Kidney capillary endothelial cell (primary cell): ENCODE measurements around the gene CAMTA1.
"Not testable (repeated sequence)": the region's sequence is repeated elsewhere in the genome, so short reads cannot be mapped to it uniquely, and the experiment has no call there.

Source experiments
- DNase-seq: peaks from one replicate; pipeline ENCODE4 v3.0.0-alpha.2; 2018; ENCODE audit warnings: low spot score

Gene CAMTA1

GRCh38 chr1:7590426-7590790, 805.2 kb downstream of the CAMTA1 start:
- DNase-seq, result no peak

- DNase-seq, result no peak
Measured at GRCh38 chr1:7591565-7591964, 806.3 kb downstream of the CAMTA1 start.

GRCh38 chr1:7592120-7592798, 807.0 kb downstream of the CAMTA1 start:
- no peak for DNase-seq

- no peak for DNase-seq
Measured at GRCh38 chr1:7594002-7594713, 808.9 kb downstream of the CAMTA1 start.

GRCh38 chr1:7594714-7595295, 809.6 kb downstream of the CAMTA1 start:
- no peak for DNase-seq

- no peak for DNase-seq
Measured at GRCh38 chr1:7595336-7595735, 810.1 kb downstream of the CAMTA1 start.

- no peak for DNase-seq
Measured at GRCh38 chr1:7596126-7596965, 811.1 kb downstream of the CAMTA1 start.

GRCh38 chr1:7598058-7598457, 812.8 kb downstream of the CAMTA1 start:
- DNase-seq, result not testable (repeated sequence)

GRCh38 chr1:7604906-7605305, 819.7 kb downstream of the CAMTA1 start:
- DNase-seq, result not testable (repeated sequence)

GRCh38 chr1:7606096-7606495, 820.8 kb downstream of the CAMTA1 start:
- no peak for DNase-seq

- DNase-seq, result no peak
Measured at GRCh38 chr1:7607097-7607496, 821.8 kb downstream of the CAMTA1 start.

- DNase-seq, result no peak
Measured at GRCh38 chr1:7608628-7609305, 823.5 kb downstream of the CAMTA1 start.

GRCh38 chr1:7609311-7609994, 824.2 kb downstream of the CAMTA1 start:
- no peak for DNase-seq

GRCh38 chr1:7610106-7610731, 825.0 kb downstream of the CAMTA1 start:
- DNase-seq, result no peak

- no peak for DNase-seq
Measured at GRCh38 chr1:7610936-7611335, 825.7 kb downstream of the CAMTA1 start.

- DNase-seq, result no peak
Measured at GRCh38 chr1:7611421-7612010, 826.3 kb downstream of the CAMTA1 start.

GRCh38 chr1:7613106-7613850, 828.0 kb downstream of the CAMTA1 start:
- no peak for DNase-seq

- DNase-seq, result no peak
Measured at GRCh38 chr1:7613851-7614205, 828.6 kb downstream of the CAMTA1 start.

GRCh38 chr1:7614576-7615074, 829.4 kb downstream of the CAMTA1 start:
- DNase-seq, result no peak

GRCh38 chr1:7615138-7615537, 829.9 kb downstream of the CAMTA1 start:
- no peak for DNase-seq
